K562 (cell line): ENCODE data around the gene SAPCD1. TPM values are rescaled to one million over a fixed set of nuclear protein-coding genes. Genes with fewer than 3 reads are reported as not detected.
A peak's percentile ranks its signal among the peaks of the same experiment; 100 is the strongest.

Experiments used
- ESRRB ChIP-seq: fragments of 250-450 bp; sonication (Bioruptor Pico); IDR thresholded peaks from 2 replicates; pipeline ENCODE4 v1.5.0; 2020; ENCODE audit warnings: mild to moderate bottlenecking, moderate library complexity, borderline replicate concordance
- ETV5 ChIP-seq: sonication (generic); formaldehyde crosslinking; IDR thresholded peaks from 2 replicates; pipeline ENCODE4 v1.4.0; 2020; ENCODE audit warnings: low read depth, mild to moderate bottlenecking, missing genetic modification reagents
- FOS ChIP-seq: IDR thresholded peaks from 3 replicates; pipeline ENCODE4 v1.6.1; 2011; ENCODE audit not compliant: insufficient read length; ENCODE audit errors: extremely low read depth
- KLF6 ChIP-seq: fragments of 250-450 bp; sonication (Bioruptor Pico); IDR thresholded peaks from 2 replicates; pipeline ENCODE4 v1.4.0; 2020; ENCODE audit warnings: mild to moderate bottlenecking, moderate library complexity, borderline replicate concordance
- NCOA6 ChIP-seq: fragments of 450-650 bp; IDR thresholded peaks from 2 replicates; pipeline ENCODE4 v1.6.1; 2017; ENCODE audit warnings: mild to moderate bottlenecking
- NFIX ChIP-seq: fragments of 250-450 bp; sonication (Bioruptor Pico); IDR thresholded peaks from 2 replicates; pipeline ENCODE4 v1.4.0; 2020; ENCODE audit warnings: low read depth, mild to moderate bottlenecking, moderate library complexity
- NR2C2 ChIP-seq, 2 experiments: fragments of 200-800 bp in 1 of 2; sonication (Bioruptor generic) in 1 of 2; sonication (generic) in 1 of 2; formaldehyde crosslinking in 1 of 2; IDR thresholded peaks; 2 replicates each; pipeline versions ENCODE4 v1.6.1 to v1.8.0; 2016 to 2022; ENCODE audit warnings: mild to moderate bottlenecking in 1 of 2, missing compliant biosample characterization in 1 of 2, missing genetic modification characterization in 1 of 2, missing genetic modification reagents in 1 of 2
- PPARD ChIP-seq: fragments of 250-450 bp; sonication (Bioruptor Pico); IDR thresholded peaks from 2 replicates; pipeline ENCODE4 v1.8.0; 2022; ENCODE audit warnings: inconsistent platforms, mild to moderate bottlenecking, moderate library complexity
- PTBP1 ChIP-seq: fragments of 200-400 bp; formaldehyde crosslinking; IDR thresholded peaks from 2 replicates; pipeline ENCODE4 v1.6.1; 2017; ENCODE audit warnings: low read depth, low read length
- RBM14 ChIP-seq: fragments of 200-400 bp; formaldehyde crosslinking; IDR thresholded peaks from 2 replicates; pipeline ENCODE4 v1.6.1; 2018; ENCODE audit warnings: low read depth, mild to moderate bottlenecking, low read length, moderate library complexity, borderline replicate concordance; ENCODE audit not compliant: insufficient read depth
- SMARCB1 ChIP-seq: IDR thresholded peaks from 2 replicates; pipeline ENCODE4 v1.6.1; 2011; ENCODE audit warnings: improper control_type of control experiment, low read depth; ENCODE audit not compliant: insufficient read length
- SMARCC2 ChIP-seq: fragments of 450-650 bp; IDR thresholded peaks from 2 replicates; pipeline ENCODE4 v1.6.1; 2017; ENCODE audit warnings: antibody characterized with exemption, moderate library complexity, mild to moderate bottlenecking, low read depth
- TAF7 ChIP-seq: fragments of 450-650 bp; IDR thresholded peaks from 2 replicates; pipeline ENCODE4 v1.6.1; 2016; ENCODE audit warnings: missing genetic modification characterization, missing compliant biosample characterization
- TCF3 ChIP-seq: sonication (generic); formaldehyde crosslinking; IDR thresholded peaks from 2 replicates; pipeline ENCODE4 v1.4.0; 2020; ENCODE audit warnings: mild to moderate bottlenecking, missing genetic modification reagents
- TRIM28 ChIP-seq: fragments of 450-650 bp; IDR thresholded peaks from 2 replicates; pipeline ENCODE4 v1.6.1; 2017
- ZBTB17 ChIP-seq: fragments of 450-650 bp; formaldehyde crosslinking; IDR thresholded peaks from 2 replicates; pipeline ENCODE4 v1.4.0; 2020; ENCODE audit warnings: mild to moderate bottlenecking
- ZNF24 ChIP-seq: fragments of 450-650 bp; IDR thresholded peaks from 2 replicates; pipeline ENCODE4 v1.6.1; 2016
- ZNF354B ChIP-seq: fragments of 250-450 bp; sonication (Bioruptor Pico); IDR thresholded peaks from 2 replicates; pipeline ENCODE4 v1.4.0; 2020
- ZNF589 ChIP-seq: fragments of 200-800 bp; sonication (Bioruptor generic); IDR thresholded peaks from 2 replicates; pipeline ENCODE4 v1.6.1; 2016; ENCODE audit warnings: low read depth, missing genetic modification characterization, missing compliant biosample characterization
- polyA plus RNA-seq, 8 experiments: library from polyadenylated mRNA; depleted of rRNA in 4 of 8; stranded (reverse) in 5 of 8; unstranded in 3 of 8; fragments of >200 nt; fragmentation: Nextera tagmentation in 2 of 8; fragmentation: Illumina TruSeq in 1 of 8; extraction: Ambion mirVana in 2 of 8; extraction: Trizol in 1 of 8; gene quantifications; 2 replicates each; pipeline versions ENCODE4 v1.2.1 to v1.2.3, GENCODE V29; 2011 to 2014; ENCODE audit warnings: inconsistent platforms in 1 of 8, missing spikeins in 1 of 8
- total RNA-seq, 7 experiments: library from RNA; depleted of rRNA in 6 of 7; stranded (reverse); fragments of >200 nt in 6 of 7; fragmentation: Illumina TruSeq in 2 of 7; extraction: Trizol in 2 of 7; gene quantifications; 2 replicates each; pipeline versions ENCODE4 v1.2.1 to v1.2.3, GENCODE V29; 2011 to 2021; ENCODE audit warnings: low replicate concordance in 1 of 7
- TF ChIP-seq, protein P1 (sequence below): fragments of 200-600 bp; sonication (generic); IDR thresholded peaks from one replicate; pipeline ENCODE4 v1.6.1; 2012; ENCODE audit warnings: mild to moderate bottlenecking, low read depth, low read length, inconsistent platforms

SAPCD1 gene
- total and polyA plus RNA-seq, 9 of the 15 experiments (the other 6 are each of a cell fraction or from before 2014, with no cell fraction given): 2.6 to 30.2 (median 7.4) TPM

DNA sequence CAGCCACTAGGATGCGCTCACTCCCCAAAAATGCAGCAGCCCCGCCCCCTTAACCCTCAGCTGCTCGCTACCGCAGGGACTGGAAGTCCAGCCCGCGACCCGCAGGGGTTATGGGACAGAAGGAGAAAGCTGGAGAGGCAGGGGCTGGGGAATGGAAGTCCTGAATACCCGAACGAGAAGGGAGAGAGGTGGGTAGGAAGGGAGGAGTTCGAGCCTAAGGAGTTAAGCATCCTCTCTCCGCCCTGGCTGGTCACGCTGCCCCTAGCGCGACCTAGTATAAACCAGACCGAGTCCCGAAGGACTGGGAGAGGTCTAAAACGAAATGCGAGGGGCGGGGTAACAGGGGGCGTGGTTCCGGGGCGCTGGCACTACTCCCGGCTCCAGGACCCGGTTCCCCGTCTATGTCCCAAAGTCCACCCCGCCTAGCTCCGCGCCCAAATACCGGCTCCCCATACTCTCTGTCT, 32.9 kb upstream of the SAPCD1 start (continued):
- TF ChIP-seq, protein P1, sequence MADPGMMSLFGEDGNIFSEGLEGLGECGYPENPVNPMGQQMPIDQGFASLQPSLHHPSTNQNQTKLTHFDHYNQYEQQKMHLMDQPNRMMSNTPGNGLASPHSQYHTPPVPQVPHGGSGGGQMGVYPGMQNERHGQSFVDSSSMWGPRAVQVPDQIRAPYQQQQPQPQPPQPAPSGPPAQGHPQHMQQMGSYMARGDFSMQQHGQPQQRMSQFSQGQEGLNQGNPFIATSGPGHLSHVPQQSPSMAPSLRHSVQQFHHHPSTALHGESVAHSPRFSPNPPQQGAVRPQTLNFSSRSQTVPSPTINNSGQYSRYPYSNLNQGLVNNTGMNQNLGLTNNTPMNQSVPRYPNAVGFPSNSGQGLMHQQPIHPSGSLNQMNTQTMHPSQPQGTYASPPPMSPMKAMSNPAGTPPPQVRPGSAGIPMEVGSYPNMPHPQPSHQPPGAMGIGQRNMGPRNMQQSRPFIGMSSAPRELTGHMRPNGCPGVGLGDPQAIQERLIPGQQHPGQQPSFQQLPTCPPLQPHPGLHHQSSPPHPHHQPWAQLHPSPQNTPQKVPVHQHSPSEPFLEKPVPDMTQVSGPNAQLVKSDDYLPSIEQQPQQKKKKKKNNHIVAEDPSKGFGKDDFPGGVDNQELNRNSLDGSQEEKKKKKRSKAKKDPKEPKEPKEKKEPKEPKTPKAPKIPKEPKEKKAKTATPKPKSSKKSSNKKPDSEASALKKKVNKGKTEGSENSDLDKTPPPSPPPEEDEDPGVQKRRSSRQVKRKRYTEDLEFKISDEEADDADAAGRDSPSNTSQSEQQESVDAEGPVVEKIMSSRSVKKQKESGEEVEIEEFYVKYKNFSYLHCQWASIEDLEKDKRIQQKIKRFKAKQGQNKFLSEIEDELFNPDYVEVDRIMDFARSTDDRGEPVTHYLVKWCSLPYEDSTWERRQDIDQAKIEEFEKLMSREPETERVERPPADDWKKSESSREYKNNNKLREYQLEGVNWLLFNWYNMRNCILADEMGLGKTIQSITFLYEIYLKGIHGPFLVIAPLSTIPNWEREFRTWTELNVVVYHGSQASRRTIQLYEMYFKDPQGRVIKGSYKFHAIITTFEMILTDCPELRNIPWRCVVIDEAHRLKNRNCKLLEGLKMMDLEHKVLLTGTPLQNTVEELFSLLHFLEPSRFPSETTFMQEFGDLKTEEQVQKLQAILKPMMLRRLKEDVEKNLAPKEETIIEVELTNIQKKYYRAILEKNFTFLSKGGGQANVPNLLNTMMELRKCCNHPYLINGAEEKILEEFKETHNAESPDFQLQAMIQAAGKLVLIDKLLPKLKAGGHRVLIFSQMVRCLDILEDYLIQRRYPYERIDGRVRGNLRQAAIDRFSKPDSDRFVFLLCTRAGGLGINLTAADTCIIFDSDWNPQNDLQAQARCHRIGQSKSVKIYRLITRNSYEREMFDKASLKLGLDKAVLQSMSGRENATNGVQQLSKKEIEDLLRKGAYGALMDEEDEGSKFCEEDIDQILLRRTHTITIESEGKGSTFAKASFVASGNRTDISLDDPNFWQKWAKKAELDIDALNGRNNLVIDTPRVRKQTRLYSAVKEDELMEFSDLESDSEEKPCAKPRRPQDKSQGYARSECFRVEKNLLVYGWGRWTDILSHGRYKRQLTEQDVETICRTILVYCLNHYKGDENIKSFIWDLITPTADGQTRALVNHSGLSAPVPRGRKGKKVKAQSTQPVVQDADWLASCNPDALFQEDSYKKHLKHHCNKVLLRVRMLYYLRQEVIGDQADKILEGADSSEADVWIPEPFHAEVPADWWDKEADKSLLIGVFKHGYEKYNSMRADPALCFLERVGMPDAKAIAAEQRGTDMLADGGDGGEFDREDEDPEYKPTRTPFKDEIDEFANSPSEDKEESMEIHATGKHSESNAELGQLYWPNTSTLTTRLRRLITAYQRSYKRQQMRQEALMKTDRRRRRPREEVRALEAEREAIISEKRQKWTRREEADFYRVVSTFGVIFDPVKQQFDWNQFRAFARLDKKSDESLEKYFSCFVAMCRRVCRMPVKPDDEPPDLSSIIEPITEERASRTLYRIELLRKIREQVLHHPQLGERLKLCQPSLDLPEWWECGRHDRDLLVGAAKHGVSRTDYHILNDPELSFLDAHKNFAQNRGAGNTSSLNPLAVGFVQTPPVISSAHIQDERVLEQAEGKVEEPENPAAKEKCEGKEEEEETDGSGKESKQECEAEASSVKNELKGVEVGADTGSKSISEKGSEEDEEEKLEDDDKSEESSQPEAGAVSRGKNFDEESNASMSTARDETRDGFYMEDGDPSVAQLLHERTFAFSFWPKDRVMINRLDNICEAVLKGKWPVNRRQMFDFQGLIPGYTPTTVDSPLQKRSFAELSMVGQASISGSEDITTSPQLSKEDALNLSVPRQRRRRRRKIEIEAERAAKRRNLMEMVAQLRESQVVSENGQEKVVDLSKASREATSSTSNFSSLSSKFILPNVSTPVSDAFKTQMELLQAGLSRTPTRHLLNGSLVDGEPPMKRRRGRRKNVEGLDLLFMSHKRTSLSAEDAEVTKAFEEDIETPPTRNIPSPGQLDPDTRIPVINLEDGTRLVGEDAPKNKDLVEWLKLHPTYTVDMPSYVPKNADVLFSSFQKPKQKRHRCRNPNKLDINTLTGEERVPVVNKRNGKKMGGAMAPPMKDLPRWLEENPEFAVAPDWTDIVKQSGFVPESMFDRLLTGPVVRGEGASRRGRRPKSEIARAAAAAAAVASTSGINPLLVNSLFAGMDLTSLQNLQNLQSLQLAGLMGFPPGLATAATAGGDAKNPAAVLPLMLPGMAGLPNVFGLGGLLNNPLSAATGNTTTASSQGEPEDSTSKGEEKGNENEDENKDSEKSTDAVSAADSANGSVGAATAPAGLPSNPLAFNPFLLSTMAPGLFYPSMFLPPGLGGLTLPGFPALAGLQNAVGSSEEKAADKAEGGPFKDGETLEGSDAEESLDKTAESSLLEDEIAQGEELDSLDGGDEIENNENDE: no peak
- TF ChIP-seq ETV5 (CRISPR knock-in tag) (peak; percentile 49), ZNF589 (CRISPR knock-in tag) (no peak), PPARD (CRISPR knock-in tag) (no peak), ZNF24 (no peak), TAF7 (tag) (no peak), KLF6 (CRISPR knock-in tag) (peak; percentile 83; the same call in 1 of the 2 replicates), SMARCC2 (no peak; the same call in 1 of the 2 replicates), ESRRB (CRISPR knock-in tag) (no peak), PTBP1 (peak; percentile 20; the same call in 1 of the 2 replicates), ZNF354B (CRISPR knock-in tag) (no peak), NFIX (no peak; the same call in 1 of the 2 replicates), RBM14 (no peak), NCOA6 (no peak), TCF3 (CRISPR knock-in tag) (0 out of 2 replicates have a peak, but pooled peaks have one; percentile 1), NR2C2 (CRISPR knock-in tag; IDR thresholded peaks at IDR 0.05) (peak; percentile 47; the same call in 1 of the 2 replicates), NR2C2 (tag; IDR thresholded peaks at IDR 0.05) (no peak), ZBTB17 (CRISPR knock-in tag) (peak; percentile 93), FOS (no peak), SMARCB1 (no peak), TRIM28 (no peak; the same call in 1 of the 2 replicates)
